Smooth muscle cell (in vitro differentiated cells): ENCODE measurements around the gene MED4. TPM values are rescaled to one million over a fixed set of nuclear protein-coding genes. Genes with fewer than 3 reads are reported as not detected.
A peak's percentile ranks its signal among the peaks of the same experiment; 100 is the strongest.

Experiments used
- DNase-seq: peaks from one replicate; lab custom pipeline; 2025; ENCODE audit not compliant: unreplicated experiment; lab: John Stamatoyannopoulos, UW
- H2AFZ ChIP-seq: fragments of 200-600 bp; sonication (generic); 2 replicates; pipeline ENCODE4 v1.6.0; 2016; ENCODE audit warnings: antibody characterized with exemption, low read depth, mild to moderate bottlenecking
- H3F3A ChIP-seq: fragments of 200-600 bp; sonication (generic); 2 replicates; pipeline ENCODE4 v1.6.0; 2017; ENCODE audit warnings: antibody characterized with exemption, low read depth
- H3K27ac ChIP-seq: fragments of 200-600 bp; sonication (generic); 2 replicates; pipeline ENCODE4 v1.5.1; 2016; ENCODE audit warnings: low read depth, mild to moderate bottlenecking
- H3K27me3 ChIP-seq: fragments of 200-600 bp; sonication (generic); 2 replicates; pipeline ENCODE4 v1.6.1; 2016; ENCODE audit warnings: low read depth, mild to moderate bottlenecking
- H3K36me3 ChIP-seq: fragments of 200-600 bp; sonication (generic); 2 replicates; pipeline ENCODE4 v1.5.1; 2016; ENCODE audit warnings: low read depth
- H3K4me1 ChIP-seq: fragments of 200-600 bp; sonication (generic); 2 replicates; pipeline ENCODE4 v1.5.1; 2016; ENCODE audit warnings: low read depth
- H3K4me2 ChIP-seq: fragments of 200-600 bp; sonication (generic); 2 replicates; pipeline ENCODE4 v1.6.0; 2016; ENCODE audit warnings: mild to moderate bottlenecking
- H3K4me3 ChIP-seq: fragments of 200-600 bp; sonication (generic); 2 replicates; pipeline ENCODE4 v1.5.1; 2016; ENCODE audit warnings: mild to moderate bottlenecking
- H3K79me2 ChIP-seq: fragments of 200-600 bp; sonication (generic); 2 replicates; pipeline ENCODE4 v1.6.0; 2016; ENCODE audit warnings: low read depth, mild to moderate bottlenecking
- H3K9ac ChIP-seq: fragments of 200-600 bp; sonication (generic); 2 replicates; pipeline ENCODE4 v1.6.0; 2016; ENCODE audit warnings: low read depth
- H3K9me3 ChIP-seq: fragments of 200-600 bp; sonication (generic); replicated peaks from 2 replicates; pipeline ENCODE4 v1.5.1; 2016; ENCODE audit warnings: low read depth
- H4K20me1 ChIP-seq: fragments of 200-600 bp; sonication (generic); 2 replicates; pipeline ENCODE4 v1.6.0; 2016; ENCODE audit warnings: low read depth
- CTCF ChIP-seq: fragments of 200-600 bp; sonication (generic); IDR thresholded peaks from 2 replicates; pipeline ENCODE4 v1.5.1; 2017; ENCODE audit warnings: borderline replicate concordance, mild to moderate bottlenecking, antibody characterized with exemption; ENCODE audit not compliant: insufficient read depth, poor library complexity, severe bottlenecking
- WGBS: methylation state at CpG from one replicate; pipeline ENCODE4 v1.1.7; 2016; ENCODE audit warnings: low lambda C conversion rate; 5-methylcytosine and 5-hydroxymethylcytosine counted together
- polyA plus RNA-seq: library from polyadenylated mRNA; unstranded; fragments of >200 nt; fragmentation: Nextera tagmentation; extraction: Ambion mirVana; gene quantifications from 2 replicates; pipeline ENCODE4 v1.2.1, GENCODE V29; 2016
- total RNA-seq: library from RNA; depleted of rRNA; stranded (reverse); fragments of >200 nt; gene quantifications from 2 replicates; pipeline ENCODE4 v1.2.3, GENCODE V29; 2014

Gene MED4
- total and polyA plus RNA-seq, 2 experiments from 2014 or later = 47.7 to 59.9 TPM

- Histone ChIP-seq H3K27ac (no peak overlapping the region), H3K36me3 (no peaks in the 10 kb centered on the region), H4K20me1 (no peaks in the 10 kb centered on the region), H3K79me2 (no peaks in the 10 kb centered on the region), H3K4me1 (peaks cover 6% of the 10 kb centered on the region), H2AFZ (no peak overlapping the region), H3K4me3 (no peak overlapping the region), H3K9me3 (no peaks in the 10 kb centered on the region), H3K9ac (no peak overlapping the region), H3K4me2 (no peak overlapping the region), H3F3A (no peaks in the 10 kb centered on the region), H3K27me3 (no peaks in the 10 kb centered on the region)
- 83% methylated on average over 3 of the region's 3 CpGs for WGBS
- TF ChIP-seq CTCF = no peak
- no peak for DNase-seq
Measured at GRCh38 chr13:48132961-48133360, 38.1 kb upstream of the MED4 start.

- Histone ChIP-seq H3K9ac (no peak overlapping the region), H3F3A (peaks cover 6% of the 10 kb centered on the region), H2AFZ (peak overlapping the region; percentile 60), H3K79me2 (no peaks in the 10 kb centered on the region), H3K27ac (peak overlapping the region; percentile 16), H3K27me3 (no peaks in the 10 kb centered on the region), H3K4me3 (no peak overlapping the region), H3K36me3 (no peaks in the 10 kb centered on the region), H3K4me2 (peak overlapping the region; percentile 18), H3K4me1 (peaks cover 6% of the 10 kb centered on the region), H3K9me3 (no peaks in the 10 kb centered on the region), H4K20me1 (no peaks in the 10 kb centered on the region)
- TF ChIP-seq CTCF = no peak
- no peak for DNase-seq
- 48% methylated on average over 2 of the region's 2 CpGs for WGBS
Measured at GRCh38 chr13:48131533-48131932, 36.6 kb upstream of the MED4 start.

- Histone ChIP-seq H3K27ac (peak overlapping the region; percentile 23), H3K9me3 (no peaks in the 10 kb centered on the region)
- TF ChIP-seq CTCF = peak; percentile 80
Measured at GRCh38 chr13:48126944-48127830, 32.3 kb upstream of the MED4 start.

More at GRCh38 chr13:48126944-48127830, 32.3 kb upstream of the MED4 start:
- DNase-seq = no peak
- H3K27me3 ChIP-seq = no peaks in the 10 kb centered on the region
- peaks cover 6% of the 10 kb centered on the region for H3K4me1 ChIP-seq
- peaks cover 6% of the 10 kb centered on the region for H3F3A ChIP-seq
- no peak overlapping the region for H3K4me3 ChIP-seq
- no peaks in the 10 kb centered on the region for H3K36me3 ChIP-seq
- no peaks in the 10 kb centered on the region for H4K20me1 ChIP-seq
- H3K79me2 ChIP-seq = no peaks in the 10 kb centered on the region
- peak overlapping the region; percentile 36 for H3K4me2 ChIP-seq
- 28% methylated on average over 5 of the region's 5 CpGs for WGBS
- no peak overlapping the region for H3K9ac ChIP-seq
- peak overlapping the region; percentile 76 for H2AFZ ChIP-seq
